GDM1 (cell line): ENCODE results near the gene TEX13A.
"Not testable (repeated sequence)": the region's sequence is repeated elsewhere in the genome, so short reads cannot be mapped to it uniquely, and the experiment has no call there.

Source experiments
- DNase-seq: peaks from one replicate; lab custom pipeline; 2025; lab: John Stamatoyannopoulos, UW

The TEX13A gene

GRCh38 chrX:105220636-105221035 is at the start of gene TEX13A:
TSS of gene TEX13A (minus strand) at chrX:105220694. CDS start at chrX:105220397, 297 bp downstream.
- DNase-seq: no peak

- no peak for DNase-seq
Observed at GRCh38 chrX:105269386-105269785, 48.9 kb upstream of the TEX13A start.

DNA sequence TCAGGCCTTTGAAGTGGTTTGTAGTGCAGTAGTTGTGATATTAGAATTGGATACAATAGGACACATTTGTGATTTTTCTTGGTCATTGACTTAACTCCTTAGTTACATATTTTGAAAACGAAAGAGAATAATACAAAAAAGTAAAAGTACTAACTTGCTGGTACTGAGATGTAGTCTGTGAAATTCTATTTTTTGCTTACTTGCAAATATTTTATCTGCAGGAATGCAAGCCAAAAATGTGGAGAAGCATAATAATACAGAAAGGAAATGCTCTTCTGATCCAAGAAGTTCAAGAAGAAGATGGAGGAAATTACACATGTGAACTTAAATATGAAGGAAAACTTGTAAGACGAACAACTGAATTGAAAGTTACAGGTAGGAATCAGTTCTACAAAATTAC is 46.7 kb upstream of the TEX13A start:
- DNase-seq: no peak

GRCh38 chrX:105266456-105266855 is 46.0 kb upstream of the TEX13A start:
- no peak for DNase-seq

- no peak for DNase-seq
Observed at GRCh38 chrX:105265093-105265492, 44.6 kb upstream of the TEX13A start.

- no peak for DNase-seq
Observed at GRCh38 chrX:105263801-105264200, 43.3 kb upstream of the TEX13A start.

DNA sequence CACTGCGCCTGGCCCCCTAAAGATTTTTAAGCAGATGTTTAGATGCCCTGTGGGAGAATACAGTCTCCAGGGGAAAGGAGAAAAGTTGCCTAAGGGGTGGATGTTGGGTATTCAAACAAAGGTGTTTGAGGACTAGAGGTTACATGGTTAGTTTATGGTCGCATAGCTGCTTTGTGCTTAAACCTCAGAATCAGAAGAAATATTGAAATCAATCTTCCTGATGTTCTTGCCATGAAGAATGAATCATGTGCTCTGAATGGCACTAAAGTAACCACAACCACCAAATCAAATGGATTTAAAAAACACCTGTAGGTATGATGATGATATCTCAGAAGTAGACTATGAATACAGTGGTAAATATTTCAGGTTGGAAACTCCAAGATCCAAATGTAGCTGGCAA is 42.7 kb upstream of the TEX13A start:
- DNase-seq: no peak

GRCh38 chrX:105260291-105261043 is 40.0 kb upstream of the TEX13A start:
- no peak for DNase-seq

DNA sequence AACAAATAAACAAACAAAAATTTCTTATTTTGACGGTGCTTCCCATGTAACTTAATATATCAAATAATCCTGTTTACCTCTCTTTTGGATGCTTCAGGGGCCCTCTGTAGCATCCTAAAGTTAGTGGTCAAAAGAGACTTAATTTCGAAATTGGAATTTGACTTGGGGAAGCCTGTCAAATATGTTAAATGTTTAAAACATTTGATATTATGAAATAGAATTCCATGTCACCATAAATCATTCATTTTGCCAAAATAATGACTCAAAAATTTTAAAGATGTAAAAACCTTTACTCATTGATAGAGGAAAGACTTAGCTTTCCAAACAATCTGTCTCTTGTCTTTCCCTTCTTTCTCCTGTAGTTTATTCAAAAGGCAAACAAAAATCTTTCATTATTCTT is 20.6 kb upstream of the TEX13A start:
- DNase-seq: no peak

DNA sequence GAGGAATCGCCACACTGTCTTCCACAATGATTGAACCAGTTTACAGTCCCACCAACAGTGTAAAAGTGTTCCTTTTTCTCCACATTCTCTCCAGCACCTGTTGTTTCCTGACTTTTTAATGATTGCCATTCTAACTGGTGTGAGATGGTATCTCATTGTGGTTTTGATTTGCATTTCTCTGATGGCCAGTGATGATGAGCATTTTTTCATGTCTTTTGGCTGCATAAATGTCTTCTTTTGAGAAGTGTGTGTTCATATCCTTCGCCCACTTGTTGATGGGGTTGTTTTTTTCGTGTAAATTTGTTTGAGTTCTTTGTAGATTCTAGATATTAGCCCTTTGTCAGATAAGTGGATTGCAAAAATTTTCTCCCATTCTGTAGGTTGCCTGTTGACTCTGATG is 16.9 kb upstream of the TEX13A start:
- DNase-seq: not testable (repeated sequence)

- DNase-seq: no peak
Observed at GRCh38 chrX:105229146-105229545, 8.7 kb upstream of the TEX13A start.

DNA sequence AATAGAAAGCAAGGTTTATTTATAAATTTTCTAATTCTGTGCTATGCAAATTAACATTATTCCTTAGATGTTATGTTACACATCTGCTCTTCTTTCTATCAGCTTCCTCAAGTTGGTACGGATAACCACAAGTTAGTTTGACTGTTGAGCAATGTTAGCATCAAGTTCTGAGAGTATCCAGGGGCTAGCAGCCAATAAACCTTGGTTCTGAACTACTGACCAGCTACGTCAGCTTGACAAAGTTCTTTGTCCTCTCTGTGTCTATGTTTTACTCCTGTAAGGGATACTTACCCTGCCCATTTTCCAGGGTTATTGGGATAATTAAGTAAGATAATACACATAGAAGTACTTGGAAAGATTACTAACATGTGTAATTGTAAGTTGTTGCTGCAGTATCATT is 8.1 kb upstream of the TEX13A start:
- DNase-seq: no peak

DNA sequence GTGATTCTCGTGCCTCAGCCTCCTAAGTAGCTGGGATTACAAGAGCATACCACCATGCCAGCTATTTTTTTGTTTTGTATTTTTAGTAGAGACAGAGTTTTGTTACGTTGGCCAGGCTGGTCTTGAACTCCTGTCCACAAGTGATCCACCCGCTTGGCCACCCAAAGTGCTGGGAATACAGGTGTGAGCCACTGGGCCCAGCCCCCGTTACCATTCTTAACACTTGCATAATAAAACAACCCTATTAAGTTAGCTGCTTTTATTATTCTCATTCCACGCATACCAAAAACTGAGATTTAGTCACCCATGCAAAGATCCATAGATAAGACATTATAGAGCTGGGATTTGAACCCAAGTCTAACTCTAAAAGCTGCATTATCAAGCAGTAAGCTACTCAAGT is 6.0 kb upstream of the TEX13A start:
- no peak for DNase-seq

DNA sequence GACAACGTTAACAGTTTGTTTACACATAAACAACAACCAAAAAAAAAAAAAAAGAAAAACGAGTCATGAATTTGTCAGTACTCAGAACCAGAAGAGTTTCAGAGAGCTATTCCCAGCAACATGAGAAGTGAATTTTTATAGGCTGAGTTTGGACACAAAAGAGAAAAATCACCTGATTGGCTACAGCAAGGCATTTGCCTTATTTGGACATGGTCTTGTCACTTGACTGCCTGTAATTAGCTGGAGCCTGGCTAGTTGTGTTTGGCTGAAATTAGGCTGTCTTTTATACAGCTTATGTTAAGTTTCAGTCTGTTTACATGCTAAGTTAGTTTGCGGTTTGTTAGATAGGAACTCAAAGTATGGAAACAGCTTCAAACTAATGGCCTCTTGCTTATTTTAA is 880 bp upstream of the TEX13A start:
- no peak for DNase-seq

- no peak for DNase-seq
Observed at GRCh38 chrX:105219454-105220401, 766 bp downstream of the TEX13A start.

DNA sequence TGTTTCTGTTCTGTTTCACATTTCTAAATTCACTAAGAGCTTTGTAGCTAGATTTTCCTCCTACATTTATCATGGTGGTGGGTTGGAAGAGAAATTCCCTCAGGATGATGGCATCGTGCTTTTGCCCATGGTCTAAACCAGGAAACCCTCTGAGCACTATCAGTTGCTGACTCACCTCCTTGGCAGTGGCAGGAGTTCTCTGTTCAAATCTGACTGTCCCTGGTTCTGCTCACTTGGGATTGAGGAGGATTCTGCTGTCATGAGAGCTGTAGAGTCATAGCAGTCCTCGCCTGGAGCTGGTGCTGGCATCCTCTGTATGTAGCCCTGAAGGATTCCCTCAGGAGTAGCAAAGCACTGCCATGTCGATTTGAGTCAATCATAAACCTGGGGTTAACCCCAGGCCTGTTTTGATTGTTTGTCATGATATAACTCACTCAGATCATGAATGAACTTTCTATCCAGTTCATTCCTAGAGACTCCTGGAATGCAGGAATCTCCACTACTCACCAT is 9.4 kb downstream of the TEX13A start:
- no peak for DNase-seq

DNA sequence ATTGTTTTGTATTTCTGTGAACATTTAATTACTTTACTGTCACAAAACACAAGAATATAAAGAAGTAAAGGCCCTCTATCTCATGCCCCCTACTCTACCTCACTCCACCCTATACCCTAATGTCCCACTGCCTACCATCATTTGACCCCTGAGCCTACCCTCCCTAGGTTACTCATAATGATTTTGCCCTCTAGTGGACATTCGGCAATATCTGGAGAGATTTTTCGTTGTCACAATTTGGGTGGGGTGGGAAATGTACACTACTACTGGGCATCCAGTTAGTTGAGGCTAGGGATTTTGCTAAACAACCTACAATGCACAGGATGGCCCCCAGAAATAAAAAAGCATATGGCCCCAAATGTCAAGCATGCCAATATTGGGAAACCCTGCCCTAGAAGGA is 10.2 kb downstream of the TEX13A start:
- DNase-seq: no peak

DNA sequence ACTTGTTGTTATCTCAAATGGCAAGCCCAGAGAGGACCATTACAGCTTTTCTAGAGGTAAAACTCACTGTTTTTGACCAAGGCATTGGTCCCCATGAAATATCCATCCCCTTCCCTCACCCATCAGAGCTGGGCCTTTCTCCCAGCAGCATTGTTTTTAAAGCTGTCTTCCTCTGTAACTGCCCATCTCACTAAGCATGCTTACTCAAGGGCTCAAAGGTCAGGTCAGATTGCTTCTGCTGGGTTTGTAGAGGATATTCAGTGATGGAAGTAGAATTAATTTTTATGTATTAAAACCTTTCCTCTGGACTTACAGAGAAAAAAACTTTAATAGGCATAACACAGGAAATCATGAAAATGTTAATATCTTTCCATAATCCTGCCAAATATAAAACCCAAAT is 11.1 kb downstream of the TEX13A start:
- no peak for DNase-seq

- no peak for DNase-seq
Observed at GRCh38 chrX:105191878-105192277, 28.6 kb downstream of the TEX13A start.

- DNase-seq: no peak
Observed at GRCh38 chrX:105190252-105190853, 30.1 kb downstream of the TEX13A start.

DNA sequence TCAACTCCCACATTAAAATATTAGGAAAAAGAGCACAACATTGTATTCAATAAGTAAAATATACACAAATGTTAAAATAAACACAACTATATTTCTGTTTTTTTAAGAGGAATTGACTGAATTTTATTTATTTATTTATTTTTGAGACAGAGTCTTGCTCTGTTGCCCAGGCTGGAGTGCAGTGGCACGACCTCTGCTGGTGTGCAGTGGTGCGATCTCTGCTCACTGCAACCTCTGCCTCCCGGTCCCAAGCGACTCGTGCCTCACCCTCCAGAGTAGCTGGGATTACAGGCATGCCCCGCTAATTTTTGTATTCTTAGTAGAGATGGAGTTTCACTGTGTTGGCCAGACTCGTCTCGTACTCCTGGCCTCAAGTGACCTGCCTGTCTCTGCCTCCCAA is 31.4 kb downstream of the TEX13A start:
- DNase-seq: no peak

- no peak for DNase-seq
Observed at GRCh38 chrX:105179644-105180043, 40.9 kb downstream of the TEX13A start.

DNA sequence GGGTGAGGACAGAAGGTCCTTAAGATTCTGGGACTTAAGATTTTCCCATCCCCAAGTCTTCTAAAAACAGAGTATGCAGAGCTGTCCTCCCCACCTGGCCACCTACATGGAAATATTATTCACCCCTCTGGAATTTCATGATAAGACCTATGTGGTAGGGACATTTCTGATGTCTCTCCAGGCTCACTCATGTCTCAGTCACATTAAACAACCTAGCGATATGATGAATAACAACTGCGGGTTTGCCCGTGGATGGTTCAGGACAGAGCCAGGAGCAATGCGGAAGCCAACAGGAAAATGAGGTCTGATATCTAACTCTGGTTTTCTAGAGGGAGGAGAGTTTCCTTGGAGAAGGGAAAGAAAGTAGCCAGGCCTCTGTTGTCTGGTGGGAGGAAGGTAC is 47.4 kb downstream of the TEX13A start:
- no peak for DNase-seq
